SU-DHL-6 (cell line): ENCODE data around the gene CCDC138.

ENCODE experiments used
- H2AFZ ChIP-seq: fragments of 200-600 bp; sonication (generic); 2 replicates; pipeline ENCODE4 v1.6.1; 2014; ENCODE audit warnings: low read depth, mild to moderate bottlenecking, moderate library complexity, mixed read lengths, antibody characterized with exemption, low read length; ENCODE audit not compliant: severe bottlenecking
- H3F3A ChIP-seq: fragments of 200-600 bp; shearing (Covaris generic); 2 replicates; pipeline ENCODE4 v1.6.0; 2016; ENCODE audit warnings: antibody characterized with exemption, mild to moderate bottlenecking; ENCODE audit not compliant: insufficient read depth
- H3K27ac ChIP-seq: fragments of 200-600 bp; sonication (generic); 2 replicates; pipeline ENCODE4 v1.5.1; 2016; ENCODE audit warnings: low read depth, mild to moderate bottlenecking, low read length, moderate library complexity, mixed read lengths
- H3K27me3 ChIP-seq: fragments of 200-600 bp; sonication (generic), shearing (Covaris generic); 2 replicates; pipeline ENCODE4 v1.6.0; 2014; ENCODE audit warnings: mild to moderate bottlenecking, low read length
- H3K36me3 ChIP-seq: fragments of 200-600 bp; sonication (generic); 2 replicates; pipeline ENCODE4 v1.6.1; 2014; ENCODE audit warnings: mild to moderate bottlenecking, low read length, mixed read lengths
- H3K4me2 ChIP-seq: fragments of 300-600, 200-600 bp; shearing (Covaris generic), sonication (generic); 2 replicates; pipeline ENCODE4 v1.6.0; 2014; ENCODE audit warnings: low read length, low read depth, mild to moderate bottlenecking; ENCODE audit not compliant: poor library complexity, severe bottlenecking
- H3K4me3 ChIP-seq: fragments of 200-600 bp; sonication (generic); 2 replicates; pipeline ENCODE4 v1.5.1; 2014; ENCODE audit warnings: antibody characterized with exemption, low read length, mild to moderate bottlenecking, mixed read lengths; ENCODE audit not compliant: insufficient read depth, poor library complexity, severe bottlenecking
- H3K79me2 ChIP-seq: fragments of 200-600 bp; sonication (generic); 2 replicates; pipeline ENCODE4 v1.6.1; 2014; ENCODE audit warnings: mild to moderate bottlenecking, low read length, moderate library complexity; ENCODE audit not compliant: insufficient read depth
- H3K9ac ChIP-seq: fragments of 200-600 bp; sonication (generic); 2 replicates; pipeline ENCODE4 v1.7.0; 2014; ENCODE audit warnings: mild to moderate bottlenecking, low read length
- H3K9me2 ChIP-seq: fragments of 200-600 bp; sonication (generic); replicated peaks from 2 replicates; pipeline ENCODE4 v1.6.1; 2014; ENCODE audit warnings: low read length; ENCODE audit not compliant: insufficient read depth
- H3K9me3 ChIP-seq: fragments of 200-600 bp; sonication (generic); 2 replicates; pipeline ENCODE4 v1.6.1; 2014; ENCODE audit warnings: low read length, mixed read lengths; ENCODE audit not compliant: insufficient read depth
- H4K20me1 ChIP-seq: fragments of 200-600 bp; sonication (generic); 2 replicates; pipeline ENCODE4 v1.6.1; 2014; ENCODE audit warnings: low read depth, mild to moderate bottlenecking, antibody characterized with exemption, low read length, moderate library complexity, mixed read lengths
- CTCF ChIP-seq: fragments of 200-600 bp; sonication (generic); IDR thresholded peaks from one replicate; pipeline ENCODE4 v1.5.1; 2017; ENCODE audit warnings: antibody characterized with exemption, mild to moderate bottlenecking, low read length, moderate library complexity; ENCODE audit not compliant: insufficient read depth, poor library complexity, severe bottlenecking
- EZH2phosphoT487 ChIP-seq: fragments of 200-600 bp; sonication (generic), shearing (Covaris generic); conservative IDR thresholded peaks from 2 replicates; pipeline ENCODE4 v1.6.1; 2018; ENCODE audit warnings: mild to moderate bottlenecking, antibody characterized with exemption, low read length, moderate library complexity, mixed read lengths

Gene CCDC138

DNA sequence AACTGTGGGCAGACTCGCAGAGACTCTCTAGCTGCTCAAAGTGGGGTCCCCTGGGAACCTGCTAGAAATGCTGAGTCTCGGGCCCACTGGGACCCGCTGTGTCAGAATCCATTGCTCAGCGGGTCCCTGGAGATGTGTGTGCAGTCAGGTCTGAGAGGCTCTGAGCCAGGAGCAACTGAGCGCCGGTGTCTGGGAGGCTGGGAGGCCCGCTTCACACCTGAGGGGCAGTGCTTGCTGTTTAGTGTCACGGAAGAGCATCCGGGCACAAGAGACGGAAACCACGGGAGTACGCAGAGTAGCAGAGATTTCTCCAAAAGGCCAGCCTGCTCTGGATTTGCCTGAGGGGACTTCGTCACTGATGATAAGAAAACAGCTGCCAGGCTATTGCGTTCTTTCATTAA lies 132.4 kb downstream of the CCDC138 start:
- H3K9ac ChIP-seq = no peak overlapping the region
- TF ChIP-seq EZH2phosphoT487 (no peak), CTCF (no peak)
- no peak overlapping the region for H2AFZ ChIP-seq
- H3K27ac ChIP-seq = no peak overlapping the region
- no peaks in the 10 kb centered on the region for H4K20me1 ChIP-seq
- H3K27me3 ChIP-seq = no peaks in the 10 kb centered on the region
- H3K4me2 ChIP-seq = no peak overlapping the region
- no peaks in the 10 kb centered on the region for H3K9me2 ChIP-seq
- H3F3A ChIP-seq = no peaks in the 10 kb centered on the region
- H3K4me3 ChIP-seq = no peak overlapping the region
- no peaks in the 10 kb centered on the region for H3K79me2 ChIP-seq
- H3K9me3 ChIP-seq = no peaks in the 10 kb centered on the region
- H3K36me3 ChIP-seq = no peaks in the 10 kb centered on the region

GRCh38 chr2:108919571-108920373 lies 133.2 kb downstream of the CCDC138 start:
- H3K9ac ChIP-seq = no peak overlapping the region
- H4K20me1 ChIP-seq = no peaks in the 10 kb centered on the region
- no peak overlapping the region for H3K4me2 ChIP-seq
- H2AFZ ChIP-seq = no peak overlapping the region
- no peaks in the 10 kb centered on the region for H3K27me3 ChIP-seq
- H3K36me3 ChIP-seq = no peaks in the 10 kb centered on the region
- no peaks in the 10 kb centered on the region for H3K9me2 ChIP-seq
- no peaks in the 10 kb centered on the region for H3K79me2 ChIP-seq
- H3K27ac ChIP-seq = no peak overlapping the region
- no peak overlapping the region for H3K4me3 ChIP-seq
- TF ChIP-seq EZH2phosphoT487 (no peak), CTCF (no peak)
- H3F3A ChIP-seq = no peaks in the 10 kb centered on the region
- no peaks in the 10 kb centered on the region for H3K9me3 ChIP-seq

GRCh38 chr2:108920686-108921085 lies 134.1 kb downstream of the CCDC138 start:
- H2AFZ ChIP-seq = no peak overlapping the region
- no peaks in the 10 kb centered on the region for H3K36me3 ChIP-seq
- H3K4me2 ChIP-seq = no peak overlapping the region
- no peak overlapping the region for H3K4me3 ChIP-seq
- H3K9ac ChIP-seq = no peak overlapping the region
- H3K9me3 ChIP-seq = no peaks in the 10 kb centered on the region
- no peaks in the 10 kb centered on the region for H3K27me3 ChIP-seq
- H4K20me1 ChIP-seq = no peaks in the 10 kb centered on the region
- no peak for TF ChIP-seq CTCF
- no peak for TF ChIP-seq EZH2phosphoT487
- H3K79me2 ChIP-seq = no peaks in the 10 kb centered on the region
- no peaks in the 10 kb centered on the region for H3F3A ChIP-seq
- H3K9me2 ChIP-seq = no peaks in the 10 kb centered on the region
- no peak overlapping the region for H3K27ac ChIP-seq
